CD4-positive, alpha-beta T cell treated with Interferon gamma for 1 hour (primary cell): Measurements from ENCODE around the gene NPL.

Source experiments
- DNase-seq: peaks from one replicate; pipeline ENCODE4 v3.0.0-alpha.2; 2020

The NPL gene

GRCh38 chr1:182875889-182876288 lies 86.3 kb downstream of the NPL start:
- DNase-seq: no peak

GRCh38 chr1:182877331-182877730 lies 87.8 kb downstream of the NPL start:
- DNase-seq: no peak

GRCh38 chr1:182877842-182878241 lies 88.3 kb downstream of the NPL start:
- DNase-seq: no peak
